SK-N-SH (cell line): Measurements from ENCODE around the gene PDGFC. TPM values are rescaled to one million over a fixed set of nuclear protein-coding genes. Genes with fewer than 3 reads are reported as not detected.

Experiments used
- CTCF ChIA-PET: fragments of 300-600, 350-600 bp; formaldehyde crosslinking; extraction: SDS; loops from one replicate; lab custom pipeline; 2021; lab: Yijun Ruan, JAX
- POLR2A ChIA-PET: fragments of 350-600 bp; sonication (Branson Sonifier 250); formaldehyde crosslinking; extraction: SDS; loops from one replicate; lab custom pipeline; 2020; ENCODE audit warnings: antibody characterized with exemption, inconsistent platforms; lab: Yijun Ruan, JAX
- DNase-seq: peaks from one replicate; pipeline ENCODE4 v3.0.0; 2012
- H2AFZ ChIP-seq: fragments of 200-600 bp; sonication (generic); 2 replicates; pipeline ENCODE4 v1.8.1; 2016; ENCODE audit warnings: antibody characterized with exemption, mild to moderate bottlenecking, low read depth
- H3F3A ChIP-seq: fragments of 200-600 bp; sonication (generic); replicated peaks from 2 replicates; pipeline ENCODE3; 2016; ENCODE audit warnings: antibody characterized with exemption, mild to moderate bottlenecking; ENCODE audit not compliant: insufficient read depth
- H3K27ac ChIP-seq, 2 experiments: fragments of 200-500 bp in 1 of 2; fragments of 200-600 bp in 1 of 2; sonication (Bioruptor generic) in 1 of 2; sonication (generic), shearing (Covaris generic) in 1 of 2; 2 replicates each; pipeline versions ENCODE4 v1.5.1 to v1.6.1; 2014 to 2016; ENCODE audit warnings: low read depth in 2 of 2, inconsistent platforms in 1 of 2, low read length in 1 of 2, mild to moderate bottlenecking in 1 of 2, mixed read lengths in 1 of 2
- H3K27me3 ChIP-seq: fragments of 200-600 bp; sonication (generic), shearing (Covaris generic); 2 replicates; pipeline ENCODE4 v1.6.1; 2016; ENCODE audit warnings: mixed run types; ENCODE audit not compliant: insufficient read depth
- H3K36me3 ChIP-seq, 2 experiments: fragments of 200-500 bp in 1 of 2; fragments of 200-600 bp in 1 of 2; sonication (Bioruptor generic) in 1 of 2; sonication (generic) in 1 of 2; replicated peaks in 1 of 2; 2 replicates each; pipeline versions ENCODE3 to v1.5.1; 2014 to 2016; ENCODE audit warnings: low read length in 1 of 2, mild to moderate bottlenecking in 1 of 2; ENCODE audit not compliant: insufficient read depth in 2 of 2, control insufficient read depth in 1 of 2
- H3K4me1 ChIP-seq, 2 experiments: fragments of 200-500 bp in 1 of 2; fragments of 200-600 bp in 1 of 2; sonication (Bioruptor generic) in 1 of 2; sonication (generic), shearing (Covaris generic) in 1 of 2; 2 replicates each; pipeline versions ENCODE4 v1.5.1 to v1.6.1; 2014 to 2016; ENCODE audit warnings: low read depth in 1 of 2, low read length in 1 of 2, mixed run types in 1 of 2; ENCODE audit not compliant: insufficient read depth in 2 of 2, control insufficient read depth in 1 of 2
- H3K4me2 ChIP-seq: fragments of 200-600 bp; sonication (generic), shearing (Covaris generic); 2 replicates; pipeline ENCODE4 v1.6.1; 2017; ENCODE audit warnings: mixed run types
- H3K4me3 ChIP-seq, 2 experiments: fragments of 200-500 bp in 1 of 2; fragments of 200-600 bp in 1 of 2; sonication (Bioruptor generic) in 1 of 2; sonication (generic), shearing (Covaris generic) in 1 of 2; 2 replicates each; pipeline versions ENCODE4 v1.5.1 to v1.8.1; 2014 to 2016; ENCODE audit warnings: low read depth in 2 of 2, inconsistent platforms in 1 of 2, low read length in 1 of 2, mild to moderate bottlenecking in 1 of 2, mixed read lengths in 1 of 2, moderate library complexity in 1 of 2
- H3K79me2 ChIP-seq: fragments of 200-600 bp; sonication (generic); 2 replicates; pipeline ENCODE4 v1.8.1; 2017; ENCODE audit warnings: mild to moderate bottlenecking; ENCODE audit not compliant: insufficient read depth
- H3K9ac ChIP-seq: fragments of 200-600 bp; sonication (generic); 2 replicates; pipeline ENCODE4 v1.6.1; 2017; ENCODE audit warnings: mixed run types
- H3K9me2 ChIP-seq: fragments of 200-600 bp; sonication (generic); 2 replicates; pipeline ENCODE4 v1.6.1; 2017; ENCODE audit warnings: mixed run types
- H3K9me3 ChIP-seq: fragments of 200-600 bp; sonication (generic); 2 replicates; pipeline ENCODE4 v1.6.1; 2017; ENCODE audit warnings: mixed run types, mild to moderate bottlenecking, moderate library complexity
- H4K20me1 ChIP-seq: fragments of 200-600 bp; sonication (generic); 2 replicates; pipeline ENCODE4 v1.6.1; 2017; ENCODE audit warnings: mild to moderate bottlenecking, mixed run types; ENCODE audit not compliant: insufficient read depth
- CHD2 ChIP-seq: fragments of 150-350 bp; IDR thresholded peaks from 2 replicates; pipeline ENCODE4 v1.6.1; 2018; ENCODE audit warnings: low read length; ENCODE audit not compliant: partially characterized antibody
- ELF1 ChIP-seq: IDR thresholded peaks from 2 replicates; pipeline ENCODE4 v1.4.0; 2012
- EP300 ChIP-seq, 2 experiments: IDR thresholded peaks; 2 replicates each; pipeline versions ENCODE4 v1.4.0 to v1.6.1; 2012; ENCODE audit warnings: borderline replicate concordance in 1 of 2, low read depth in 1 of 2, low read length in 1 of 2
- EZH2phosphoT487 ChIP-seq: fragments of 200-600 bp; sonication (generic); IDR thresholded peaks from 2 replicates; pipeline ENCODE4 v1.6.1; 2017; ENCODE audit warnings: low read depth, mixed run types, mild to moderate bottlenecking, antibody characterized with exemption, moderate library complexity, borderline replicate concordance
- FOXM1 ChIP-seq: IDR thresholded peaks from 2 replicates; pipeline ENCODE4 v1.4.0; 2012; ENCODE audit warnings: low read depth, mild to moderate bottlenecking
- NFIC ChIP-seq: IDR thresholded peaks from 2 replicates; pipeline ENCODE4 v1.4.0; 2012; ENCODE audit warnings: borderline replicate concordance
- RXRA ChIP-seq: IDR thresholded peaks from 2 replicates; pipeline ENCODE4 v1.4.0; 2012; ENCODE audit warnings: low read depth, mild to moderate bottlenecking, borderline replicate concordance
- TCF12 ChIP-seq: IDR thresholded peaks from 2 replicates; pipeline ENCODE4 v1.4.0; 2012
- TEAD4 ChIP-seq: IDR thresholded peaks from 2 replicates; pipeline ENCODE4 v1.4.0; 2012; ENCODE audit warnings: mild to moderate bottlenecking, borderline replicate concordance; ENCODE audit not compliant: insufficient read depth
- WGBS: methylation state at CpG from one replicate; pipeline ENCODE4 v1.1.6; 2017; ENCODE audit warnings: low lambda C conversion rate; 5-methylcytosine and 5-hydroxymethylcytosine counted together
- polyA plus RNA-seq, 3 experiments: library from polyadenylated mRNA; depleted of rRNA; stranded (reverse); fragments of >200 nt; gene quantifications; 2 replicates each; pipeline ENCODE4 v1.2.3, GENCODE V29; 2012
- TF ChIP-seq, protein P1 (sequence below): IDR thresholded peaks from 2 replicates; pipeline ENCODE4; 2012
- TF ChIP-seq, protein P2 (sequence below): IDR thresholded peaks from 2 replicates; pipeline ENCODE4 v1.4.0; 2012; ENCODE audit warnings: low read depth

The PDGFC gene
- polyA plus RNA-seq, 1 of the 3 experiments (the other 2 are of a cell fraction), result 29.8 TPM

DNA sequence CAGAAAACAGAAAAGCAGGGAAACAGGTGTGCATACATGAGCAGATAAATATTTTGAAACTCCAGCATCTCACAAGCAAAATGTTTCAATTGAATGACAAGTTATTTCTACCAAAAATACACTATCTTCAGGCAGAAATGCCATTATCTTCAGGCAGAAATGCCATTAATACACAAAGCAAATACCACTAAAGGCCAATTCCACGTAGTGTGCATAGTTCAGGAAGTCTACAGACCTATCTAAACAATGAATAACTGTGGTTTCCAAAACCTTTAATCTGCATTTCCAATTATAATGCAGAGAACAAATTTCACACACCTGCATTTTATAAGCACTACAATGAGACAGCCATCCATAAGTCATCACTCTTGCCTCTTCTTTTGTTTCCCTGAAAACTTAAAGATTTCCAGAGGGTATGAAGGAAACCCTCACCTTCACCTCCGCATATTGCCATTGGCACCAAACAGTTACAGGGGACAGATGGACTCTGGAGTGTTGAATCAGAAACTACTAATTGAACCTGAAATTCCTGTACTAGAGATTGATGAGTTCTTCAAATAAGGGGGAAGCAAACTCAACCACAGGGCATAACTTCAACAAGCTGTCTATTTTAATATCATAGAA lies 179.0 kb downstream of the PDGFC start:
- Histone ChIP-seq H3K4me1 (peaks cover 0 to 38% of the 10 kb centered on the region in 2 experiments; a peak in 3 of 4 replicates), H2AFZ (no peak overlapping the region), H3K4me3 (no peak overlapping the region), H3K9me2 (no peaks in the 10 kb centered on the region), H3K36me3 (no peaks in the 10 kb centered on the region), H3K79me2 (peaks cover 36% of the 10 kb centered on the region), H3K27ac (no peak overlapping the region), H4K20me1 (no peaks in the 10 kb centered on the region), H3K4me2 (no peak overlapping the region), H3K27me3 (no peaks in the 10 kb centered on the region)
- POLR2A ChIA-PET, result no interaction called here
- TF ChIP-seq TCF12 (peak; percentile 22; the same call in 1 of the 2 replicates), CHD2 (no peak)
- TF ChIP-seq, protein P1, sequence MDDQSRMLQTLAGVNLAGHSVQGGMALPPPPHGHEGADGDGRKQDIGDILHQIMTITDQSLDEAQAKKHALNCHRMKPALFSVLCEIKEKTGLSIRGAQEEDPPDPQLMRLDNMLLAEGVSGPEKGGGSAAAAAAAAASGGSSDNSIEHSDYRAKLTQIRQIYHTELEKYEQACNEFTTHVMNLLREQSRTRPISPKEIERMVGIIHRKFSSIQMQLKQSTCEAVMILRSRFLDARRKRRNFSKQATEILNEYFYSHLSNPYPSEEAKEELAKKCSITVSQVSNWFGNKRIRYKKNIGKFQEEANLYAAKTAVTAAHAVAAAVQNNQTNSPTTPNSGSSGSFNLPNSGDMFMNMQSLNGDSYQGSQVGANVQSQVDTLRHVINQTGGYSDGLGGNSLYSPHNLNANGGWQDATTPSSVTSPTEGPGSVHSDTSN, result peak; percentile 27; the same call in 1 of the 2 replicates
- TF ChIP-seq, all 33 proteins: peak for 2
- Histone ChIP-seq H3K9ac (no peak overlapping the region), H3K9me3 (no peaks in the 10 kb centered on the region), H3F3A (peaks cover 21% of the 10 kb centered on the region)
- 71% methylated on average over 2 of the region's 2 CpGs for WGBS
- CTCF ChIA-PET, result no interaction called here
- no peak for DNase-seq

DNA sequence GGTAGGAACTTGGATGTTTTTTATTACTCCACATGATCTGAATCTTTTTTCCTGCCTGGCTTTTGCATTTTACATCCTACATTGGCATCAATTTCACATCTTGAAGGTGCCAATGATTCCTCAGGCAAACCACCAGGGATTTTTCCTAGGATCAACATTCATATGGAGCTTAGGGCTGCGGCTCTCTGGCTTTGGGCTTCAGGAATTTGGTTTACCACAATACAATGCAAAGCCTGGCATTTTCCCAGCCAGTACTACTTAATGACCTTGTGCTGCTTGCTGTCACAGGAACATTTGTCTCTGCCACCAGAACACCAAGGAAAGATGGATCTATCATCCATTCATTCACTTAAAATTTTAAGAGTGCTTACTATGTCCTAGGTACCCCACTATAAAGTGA lies 180.7 kb downstream of the PDGFC start:
- Histone ChIP-seq H3K9ac (no peak overlapping the region), H3F3A (peaks cover 15% of the 10 kb centered on the region), H4K20me1 (no peaks in the 10 kb centered on the region), H3K9me3 (no peaks in the 10 kb centered on the region), H3K4me1 (peaks cover 0 to 35% of the 10 kb centered on the region in 2 experiments; a peak in 3 of 4 replicates), H3K27me3 (no peaks in the 10 kb centered on the region), H3K4me2 (peak overlapping the region; percentile 10; the same call in 1 of the 2 replicates), H2AFZ (no peak overlapping the region), H3K79me2 (peaks cover 36% of the 10 kb centered on the region), H3K27ac (peak overlapping the region in 1 of 2 experiments; percentile 42; a peak in 2 of 4 replicates), H3K4me3 (no peak overlapping the region), H3K9me2 (no peaks in the 10 kb centered on the region), H3K36me3 (peaks cover 0 to 3% of the 10 kb centered on the region in 2 experiments)
- TF ChIP-seq EP300 (IDR thresholded peaks at IDR 0.05; ENCODE audit: borderline replicate concordance in 1 of 2, low read depth in 1 of 2, low read length in 1 of 2) (peak in 1 of 2 experiments; percentile 32; a peak in 1 of 4 replicates), TCF12 (peak; percentile 74), ELF1 (no peak), TEAD4 (0 out of 2 replicates have a peak, but pooled peaks have one; percentile 43), NFIC (peak; percentile 62), RXRA (peak; percentile 38; the same call in 1 of the 2 replicates), FOXM1 (no peak; the same call in 1 of the 2 replicates), EZH2phosphoT487 (no peak)
- TF ChIP-seq, protein P2, sequence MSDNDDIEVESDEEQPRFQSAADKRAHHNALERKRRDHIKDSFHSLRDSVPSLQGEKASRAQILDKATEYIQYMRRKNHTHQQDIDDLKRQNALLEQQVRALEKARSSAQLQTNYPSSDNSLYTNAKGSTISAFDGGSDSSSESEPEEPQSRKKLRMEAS, result peak; percentile 20; the same call in 1 of the 2 replicates
- TF ChIP-seq, protein P1, result peak; percentile 81
- no peak for DNase-seq
- WGBS, result 10% methylated on average over 1 of the region's 1 CpG
- CTCF ChIA-PET, result no interaction called here
- POLR2A ChIA-PET, result no interaction called here
